GM21529 (cell line): ENCODE results near the gene CORIN.
A peak's percentile ranks its signal among the peaks of the same experiment; 100 is the strongest.

Source experiments
- ATAC-seq: cut with Tn5 transposase; IDR thresholded peaks from one replicate; pipeline ENCODE4 v1.9.1; 2021; ENCODE audit not compliant: unreplicated experiment

CORIN gene

DNA sequence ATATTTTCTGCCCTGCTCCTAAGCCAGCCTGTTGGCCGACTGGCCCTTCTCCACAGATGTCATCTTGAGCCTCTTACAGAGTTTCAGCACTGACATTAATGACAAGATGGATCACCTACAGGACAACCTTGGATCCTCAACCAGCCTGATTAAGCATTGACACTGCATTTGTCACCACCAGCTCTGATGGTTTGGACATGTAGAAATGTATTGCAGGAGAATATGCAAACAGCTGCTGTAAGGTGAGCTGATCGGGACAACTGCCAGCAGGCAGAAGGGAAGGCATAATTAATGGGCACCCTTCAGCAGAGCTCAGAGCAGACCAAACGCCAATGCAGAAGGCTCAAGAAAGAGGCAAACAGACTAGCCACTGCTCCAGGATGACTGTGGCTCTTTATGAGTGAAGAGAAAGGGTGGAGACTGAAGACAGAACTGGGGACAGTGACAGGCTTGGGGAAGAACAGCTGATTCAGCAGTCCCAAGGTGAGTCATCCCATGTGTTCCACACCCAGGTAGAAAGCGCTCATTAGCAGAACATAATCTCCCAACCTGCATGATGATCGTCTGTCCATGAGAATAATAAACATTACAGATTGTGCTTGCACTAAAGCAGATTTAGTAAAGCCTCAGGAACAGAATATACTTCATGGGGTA lies 6.7 kb downstream of the CORIN start:
- ATAC-seq: no peak

- no peak for ATAC-seq
Observed at GRCh38 chr4:47830265-47831025, 7.4 kb downstream of the CORIN start.

- no peak for ATAC-seq
Observed at GRCh38 chr4:47829438-47829837, 8.4 kb downstream of the CORIN start.

GRCh38 chr4:47827343-47828047 lies 10.4 kb downstream of the CORIN start:
- no peak for ATAC-seq

DNA sequence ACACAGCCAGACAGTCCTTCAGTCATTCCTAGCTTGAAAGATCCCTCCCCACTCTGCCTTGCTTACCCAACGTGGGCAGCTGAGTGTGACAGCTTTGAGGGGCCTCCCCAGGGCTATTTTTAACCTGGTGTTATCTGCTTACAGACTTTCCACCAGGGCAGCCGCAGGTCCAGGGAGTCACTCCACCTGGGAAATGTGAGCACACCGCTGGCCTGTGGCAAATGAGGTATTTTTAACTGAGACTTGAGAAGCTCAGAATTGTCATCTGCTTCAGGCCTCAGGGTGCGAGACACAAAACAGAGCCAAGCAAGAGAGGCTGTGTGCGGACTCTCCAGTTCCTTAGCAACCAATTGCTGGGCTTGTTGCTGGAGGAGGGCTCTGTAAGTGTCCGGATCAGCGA lies 13.0 kb downstream of the CORIN start:
- ATAC-seq: peak; percentile 64

DNA sequence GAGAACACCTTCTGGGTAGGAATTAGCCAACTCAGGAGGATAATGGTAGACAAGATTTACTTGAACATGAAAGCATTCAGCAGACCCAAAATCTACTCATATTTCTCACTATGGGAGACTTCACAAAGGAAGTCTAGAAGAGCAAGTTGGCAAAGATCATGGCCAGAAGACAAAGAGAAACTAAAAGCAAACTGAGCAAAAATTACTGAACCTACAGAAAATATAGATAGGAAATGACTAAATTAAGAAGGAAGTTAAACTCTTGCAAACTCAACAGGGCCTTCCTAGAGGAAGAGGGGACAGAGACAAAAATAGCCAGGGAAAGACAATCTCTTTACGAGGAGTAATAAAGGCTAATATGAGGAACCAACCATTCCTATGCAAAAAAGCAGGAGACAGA lies 18.7 kb downstream of the CORIN start:
- no peak for ATAC-seq

DNA sequence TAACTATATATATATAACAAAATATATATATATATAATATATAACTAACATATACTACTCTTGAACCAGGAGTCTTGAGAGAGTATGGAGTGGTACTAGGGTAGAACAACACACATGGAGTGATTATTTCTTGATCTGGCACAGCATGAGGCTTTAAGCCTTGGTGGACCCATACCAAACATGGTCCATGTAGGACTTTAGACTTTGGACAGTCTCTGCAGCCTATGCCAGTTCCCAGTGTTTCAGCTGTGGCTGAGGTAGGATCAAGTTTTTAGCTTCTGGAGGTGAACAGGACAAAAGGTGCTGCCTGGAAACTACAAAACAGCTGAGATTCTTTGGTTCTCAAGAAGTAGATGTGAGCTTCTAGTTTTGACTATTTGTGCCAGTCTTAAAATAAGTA lies 20.6 kb downstream of the CORIN start:
- ATAC-seq: no peak

- no peak for ATAC-seq
Observed at GRCh38 chr4:47816748-47817147, 21.1 kb downstream of the CORIN start.

- no peak for ATAC-seq
Observed at GRCh38 chr4:47814618-47815295, 23.1 kb downstream of the CORIN start.

DNA sequence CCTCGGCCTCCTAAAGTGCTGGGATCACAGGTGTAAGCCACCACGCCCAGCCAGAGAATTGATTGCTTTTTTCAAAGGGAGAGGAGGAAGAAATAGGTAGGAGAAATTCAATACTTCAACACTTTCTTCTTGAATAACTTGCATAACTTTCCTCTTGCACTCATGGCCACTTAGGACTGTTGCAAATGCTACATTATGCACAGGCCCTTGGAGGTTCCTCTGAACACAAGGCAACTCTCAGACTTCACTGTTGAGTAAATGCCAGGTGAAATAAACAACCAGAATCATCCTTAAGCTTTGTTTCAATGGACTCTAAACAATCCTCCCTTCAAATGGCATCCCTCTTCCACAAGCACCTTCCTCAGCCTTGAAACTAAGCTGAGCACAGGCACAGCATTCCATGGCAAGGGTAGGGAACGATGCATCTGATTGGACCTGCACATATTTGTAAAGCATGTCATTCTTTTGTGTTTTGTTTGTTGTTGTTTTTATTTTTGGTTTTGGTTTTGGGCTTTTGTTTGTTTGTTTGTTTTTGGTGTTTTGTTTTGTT lies 28.1 kb downstream of the CORIN start:
- no peak for ATAC-seq

- ATAC-seq: no peak
Observed at GRCh38 chr4:47804598-47804997, 33.3 kb downstream of the CORIN start.

DNA sequence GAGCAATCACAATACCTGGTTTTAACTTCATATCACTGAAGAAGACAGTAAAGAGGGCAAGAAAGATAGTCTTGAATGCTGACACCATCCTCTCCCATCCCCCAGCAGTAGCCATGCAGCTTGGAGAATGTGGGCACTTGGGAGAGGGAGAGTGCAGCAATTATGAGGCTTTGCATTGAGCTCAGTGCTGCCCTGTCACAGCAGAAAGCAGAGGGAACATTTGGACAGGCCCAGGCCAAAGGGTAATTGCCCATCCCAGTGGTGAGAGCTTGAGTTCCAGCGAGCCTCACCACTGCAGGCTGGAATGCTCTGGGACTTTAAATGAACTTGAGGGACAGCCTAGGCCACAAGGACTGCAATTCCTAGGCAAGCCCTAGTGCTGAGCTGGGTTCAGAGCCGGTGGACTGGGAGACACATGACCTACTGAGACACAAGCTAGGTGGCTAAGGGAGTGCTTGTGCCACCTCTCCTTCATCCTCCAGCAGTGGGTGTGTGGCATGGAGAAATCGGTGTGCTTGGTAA lies 36.3 kb downstream of the CORIN start:
- no peak for ATAC-seq

- no peak for ATAC-seq
Observed at GRCh38 chr4:47798165-47798564, 39.7 kb downstream of the CORIN start.

DNA sequence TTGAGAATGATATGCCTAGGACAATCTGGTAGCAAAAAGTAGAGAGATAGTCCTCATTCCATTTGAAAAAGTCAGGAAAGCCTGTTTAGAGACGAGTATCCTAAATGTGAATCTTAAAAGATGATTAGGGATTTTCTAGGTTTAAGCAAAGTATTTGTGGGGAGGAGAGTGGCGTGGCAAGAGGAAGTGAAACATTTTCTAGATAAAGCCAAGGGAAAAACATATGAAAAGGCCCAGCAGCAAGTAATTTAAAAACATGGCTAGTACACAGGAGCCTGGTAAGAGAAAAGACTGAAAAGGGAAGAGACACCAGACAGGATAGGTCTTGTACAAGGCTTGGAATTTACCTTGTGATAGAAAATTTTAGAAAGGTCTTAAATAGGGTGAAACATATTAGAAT lies 45.9 kb downstream of the CORIN start:
- ATAC-seq: no peak

DNA sequence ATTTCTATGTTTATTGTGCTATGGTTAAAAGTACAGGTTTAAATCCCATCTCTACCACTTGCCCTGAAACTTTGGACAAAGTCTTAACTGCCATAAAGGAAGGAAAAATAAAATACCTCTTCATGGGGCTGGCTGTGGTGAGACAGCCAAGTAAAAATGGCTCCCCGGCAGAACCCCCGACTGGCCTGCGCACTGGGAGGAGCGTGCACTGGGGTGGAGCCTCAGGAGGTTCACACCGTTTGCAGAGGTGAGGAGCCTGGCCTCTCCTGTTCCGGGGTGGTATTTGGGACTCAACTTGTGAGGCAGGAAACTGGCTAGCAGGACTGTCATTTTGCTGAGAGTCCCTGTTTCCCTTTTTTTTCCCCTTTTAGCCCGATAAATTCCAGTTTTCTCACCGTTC lies 47.8 kb downstream of the CORIN start:
- no peak for ATAC-seq

DNA sequence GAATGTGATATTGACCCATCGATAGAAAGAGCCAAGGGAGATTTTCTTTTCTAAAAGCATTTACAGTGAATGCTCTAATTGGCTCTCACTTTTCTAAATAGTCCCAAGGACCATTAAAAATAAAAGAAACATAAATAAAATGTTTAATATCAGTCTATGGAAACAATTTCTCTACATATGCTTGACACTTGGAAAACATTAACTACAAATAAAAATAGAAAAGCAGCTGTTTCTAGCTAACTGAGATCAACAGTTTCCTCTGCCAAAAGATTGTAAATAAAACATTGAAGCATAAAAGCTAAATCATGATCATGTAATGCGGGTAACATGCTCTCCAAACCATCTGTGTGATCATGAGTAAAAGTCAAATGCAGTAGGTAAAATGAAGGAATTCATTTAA lies 49.7 kb downstream of the CORIN start:
- no peak for ATAC-seq

- peak; percentile 73 for ATAC-seq
Observed at GRCh38 chr4:47786958-47787370, 50.9 kb downstream of the CORIN start.

GRCh38 chr4:47785153-47785552 lies 52.7 kb downstream of the CORIN start:
- no peak for ATAC-seq

GRCh38 chr4:47784222-47784621 lies 53.6 kb downstream of the CORIN start:
- no peak for ATAC-seq

DNA sequence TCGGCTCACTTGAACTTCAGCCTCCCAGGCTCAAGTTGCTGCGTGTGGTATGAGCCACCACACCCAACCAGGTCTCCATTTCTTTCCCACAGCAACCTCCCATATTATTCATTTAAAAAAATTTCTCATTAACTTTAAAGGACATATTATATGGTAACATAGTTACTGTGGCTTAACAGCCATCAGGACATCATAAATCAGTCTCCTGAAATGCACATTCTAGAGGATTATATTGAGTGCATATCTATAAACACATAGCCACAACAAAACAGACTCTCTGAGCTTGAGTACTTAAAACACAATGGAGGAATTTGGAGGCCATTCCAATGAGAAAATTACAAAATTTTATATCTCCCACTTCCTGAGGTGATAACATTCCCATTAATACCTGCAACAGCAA lies 61.5 kb downstream of the CORIN start:
- ATAC-seq: no peak

GRCh38 chr4:47774079-47774478 lies 63.8 kb downstream of the CORIN start:
- no peak for ATAC-seq
